LNCAP (cell line): Measurements from ENCODE around the gene SPTB.

Experiments used
- TF ChIP-seq, protein P1 (sequence below): fragments of 450-650 bp; IDR thresholded peaks from 2 replicates; pipeline ENCODE4 v1.5.1; 2017; ENCODE audit warnings: mild to moderate bottlenecking

The SPTB gene

DNA sequence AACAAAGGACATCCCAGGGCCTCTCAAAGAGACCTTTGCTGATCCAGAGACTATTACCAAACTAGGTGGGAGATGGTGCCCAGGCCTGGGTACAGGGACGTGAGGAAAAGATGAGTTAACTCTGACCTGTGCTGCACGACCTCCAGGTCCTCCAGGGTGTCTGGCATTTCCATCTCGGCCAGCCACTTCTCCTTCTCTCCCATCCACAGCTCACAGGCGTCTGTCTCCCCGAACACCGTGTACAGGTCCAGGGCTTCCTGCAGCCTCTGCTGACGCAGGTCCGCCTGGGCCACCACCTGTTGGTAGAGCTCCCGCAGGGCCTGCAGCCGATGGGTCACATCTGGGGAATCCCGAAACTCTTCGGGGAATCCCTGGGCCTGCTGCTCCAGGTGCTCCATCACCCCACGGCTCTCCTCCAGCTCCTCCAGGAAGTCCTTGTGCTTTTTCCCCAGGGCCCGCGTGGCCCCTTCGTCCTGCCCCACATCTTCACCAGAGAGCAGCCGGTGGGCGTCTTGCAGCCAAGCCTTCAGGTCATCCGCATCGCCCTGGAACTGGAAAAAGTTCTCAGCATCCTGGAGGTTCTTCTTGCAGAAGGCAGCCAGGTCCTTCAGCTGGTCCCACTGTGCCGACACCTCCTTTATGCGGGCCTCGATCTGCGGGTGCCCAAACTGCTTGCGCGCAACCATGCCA is 86.7 kb downstream of the SPTB start:
- TF ChIP-seq, protein P1, sequence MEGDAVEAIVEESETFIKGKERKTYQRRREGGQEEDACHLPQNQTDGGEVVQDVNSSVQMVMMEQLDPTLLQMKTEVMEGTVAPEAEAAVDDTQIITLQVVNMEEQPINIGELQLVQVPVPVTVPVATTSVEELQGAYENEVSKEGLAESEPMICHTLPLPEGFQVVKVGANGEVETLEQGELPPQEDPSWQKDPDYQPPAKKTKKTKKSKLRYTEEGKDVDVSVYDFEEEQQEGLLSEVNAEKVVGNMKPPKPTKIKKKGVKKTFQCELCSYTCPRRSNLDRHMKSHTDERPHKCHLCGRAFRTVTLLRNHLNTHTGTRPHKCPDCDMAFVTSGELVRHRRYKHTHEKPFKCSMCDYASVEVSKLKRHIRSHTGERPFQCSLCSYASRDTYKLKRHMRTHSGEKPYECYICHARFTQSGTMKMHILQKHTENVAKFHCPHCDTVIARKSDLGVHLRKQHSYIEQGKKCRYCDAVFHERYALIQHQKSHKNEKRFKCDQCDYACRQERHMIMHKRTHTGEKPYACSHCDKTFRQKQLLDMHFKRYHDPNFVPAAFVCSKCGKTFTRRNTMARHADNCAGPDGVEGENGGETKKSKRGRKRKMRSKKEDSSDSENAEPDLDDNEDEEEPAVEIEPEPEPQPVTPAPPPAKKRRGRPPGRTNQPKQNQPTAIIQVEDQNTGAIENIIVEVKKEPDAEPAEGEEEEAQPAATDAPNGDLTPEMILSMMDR: no peak

DNA sequence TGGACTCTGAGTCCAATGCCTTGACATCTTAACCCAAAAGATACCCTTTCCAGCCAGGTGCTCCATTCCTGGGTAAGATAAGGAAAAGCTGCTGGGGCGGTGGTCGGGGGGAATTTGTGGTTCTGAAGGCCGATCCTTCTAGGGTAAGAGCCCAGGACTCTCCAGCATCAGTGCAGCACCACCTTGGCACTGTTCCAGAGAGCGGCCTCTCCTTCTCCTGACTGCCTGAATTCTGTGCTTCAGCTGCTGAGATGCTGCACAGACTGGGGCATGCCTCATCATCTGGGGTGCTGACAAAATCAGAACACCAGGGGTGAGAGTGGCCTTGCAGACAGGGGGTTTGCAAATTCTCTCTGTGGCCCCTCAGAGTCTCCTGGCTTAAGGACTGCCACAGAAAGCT is 87.5 kb downstream of the SPTB start:
- TF ChIP-seq, protein P1: no peak

DNA sequence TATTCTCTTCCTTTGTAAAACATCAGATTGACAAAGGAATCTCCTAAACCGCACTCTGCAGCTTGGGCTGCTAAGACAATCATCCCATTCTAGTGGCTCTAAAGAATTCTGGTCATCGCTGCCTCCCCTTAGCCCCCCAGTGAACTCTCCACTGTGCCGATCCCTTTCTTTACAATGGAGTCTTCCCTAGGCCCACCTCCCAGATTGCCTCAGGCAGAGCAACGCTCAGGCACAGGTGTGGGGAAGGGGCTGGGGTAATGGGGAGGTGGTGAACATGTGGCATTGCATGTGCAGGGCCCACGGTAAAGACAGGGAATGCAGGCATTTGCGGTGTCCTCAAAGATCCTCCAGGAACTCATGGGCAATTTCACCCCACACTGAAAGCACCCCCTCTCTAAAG is 89.2 kb downstream of the SPTB start:
- TF ChIP-seq, protein P1: no peak

DNA sequence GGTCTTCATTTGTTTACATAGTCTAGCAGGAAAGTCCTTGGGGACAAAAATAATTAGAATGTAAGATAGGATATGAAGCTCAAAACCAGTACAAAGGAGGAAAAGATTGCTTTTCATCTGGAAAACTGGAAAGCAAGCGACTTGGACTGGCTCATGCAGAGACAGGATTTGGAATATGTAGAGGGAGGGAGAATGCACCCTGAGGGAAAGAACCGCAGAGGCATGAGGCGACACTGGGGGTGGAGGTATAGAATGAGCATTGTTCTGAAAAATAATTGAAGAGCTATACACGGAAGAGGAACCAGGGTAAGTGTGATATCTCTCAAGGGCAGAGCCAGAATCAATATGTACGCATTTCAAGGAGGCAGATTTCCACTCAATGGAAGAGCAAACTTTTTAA is 90.0 kb downstream of the SPTB start:
- TF ChIP-seq, protein P1: no peak

DNA sequence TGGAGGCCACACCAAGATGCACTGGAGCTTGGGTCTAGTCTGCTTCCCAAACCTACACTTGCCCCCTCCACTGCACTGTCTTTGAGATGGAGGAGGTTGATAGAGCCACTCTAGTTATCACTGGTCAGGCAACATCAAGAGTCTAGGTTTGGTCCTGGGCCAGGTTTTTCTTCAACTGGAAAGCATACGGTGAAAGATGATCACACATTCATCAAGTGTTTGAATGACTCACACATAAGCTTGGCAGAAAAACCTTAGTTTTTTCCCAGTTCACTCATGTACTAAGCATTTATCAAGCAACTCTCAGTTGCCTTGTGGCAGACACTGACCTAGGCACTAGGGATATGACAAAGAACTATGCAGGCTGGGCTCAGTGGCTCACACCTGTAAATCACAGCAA is 91.0 kb downstream of the SPTB start:
- TF ChIP-seq, protein P1: no peak

DNA sequence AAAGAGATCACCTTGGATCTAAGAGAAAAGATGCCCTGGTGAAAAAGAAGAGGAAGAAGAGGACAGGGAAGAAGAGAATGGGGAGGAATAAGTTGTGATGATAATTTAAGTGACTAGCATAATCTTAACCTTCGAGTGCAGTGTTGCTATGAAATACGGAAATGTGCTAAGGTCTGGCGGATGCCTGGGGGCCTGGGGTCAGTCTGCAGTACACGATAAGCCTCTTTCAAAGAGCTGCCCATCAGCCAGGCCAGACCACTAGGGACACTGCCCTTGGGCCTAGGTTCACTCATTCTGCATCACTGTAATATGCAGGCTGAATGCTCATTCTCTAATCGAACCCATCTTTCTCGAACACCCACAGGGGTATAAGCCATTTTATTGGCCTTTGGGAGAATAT is 92.1 kb downstream of the SPTB start:
- TF ChIP-seq, protein P1: no peak

DNA sequence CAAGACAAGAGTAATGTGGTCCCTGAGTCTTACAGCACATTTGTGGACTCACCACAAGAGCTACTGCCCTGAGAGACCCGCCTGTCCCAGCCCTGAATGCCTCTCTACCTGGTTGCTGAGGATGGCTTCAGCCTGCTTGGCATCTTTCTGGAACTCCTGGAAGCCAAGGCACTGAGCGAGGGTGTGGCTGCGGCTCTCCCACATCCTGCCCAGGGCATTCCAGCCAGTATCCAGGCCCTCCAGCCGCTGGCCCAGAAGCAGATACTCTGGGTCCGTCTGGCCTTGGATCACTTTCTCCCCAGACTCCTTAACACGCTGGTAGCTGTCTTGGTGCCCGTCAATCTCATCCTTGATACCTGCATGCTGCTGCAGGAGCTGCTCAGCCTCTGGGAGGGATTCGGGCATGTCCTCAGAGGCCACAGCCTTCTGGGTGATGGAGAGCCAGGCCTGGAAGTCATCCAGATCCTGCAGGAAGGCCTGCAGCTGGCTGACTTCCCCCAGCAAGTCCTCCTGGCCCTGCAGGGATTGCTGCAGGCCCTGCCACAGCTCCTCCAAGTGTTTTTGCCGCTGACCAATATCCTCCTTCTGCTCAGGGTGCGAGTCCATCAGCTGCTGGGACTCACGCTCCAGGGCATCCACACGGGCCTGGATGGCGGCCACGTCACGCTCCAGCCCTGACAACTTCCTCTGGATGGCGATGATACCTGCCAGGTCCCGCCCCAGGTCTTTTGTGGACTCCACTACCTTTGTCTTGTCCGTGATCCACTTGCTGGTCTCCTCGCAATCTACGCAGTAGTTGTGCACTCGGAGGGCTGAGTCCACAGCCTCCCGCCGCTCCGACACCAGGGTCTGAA is 93.2 kb downstream of the SPTB start:
- TF ChIP-seq, protein P1: no peak
